ENCODE measurements around the gene TMEM218. TPM values are rescaled to one million over a fixed set of nuclear protein-coding genes. Genes with fewer than 3 reads are reported as not detected.

The TMEM218 gene
- total and polyA plus RNA-seq, 10 of the 15 experiments (the other 5 are each of a cell fraction or from before 2014, with no cell fraction given), result 11.2 to 50.3 (median 28.8) TPM

- TF ChIP-seq NFYA (IDR thresholded peaks at IDR 0.05; ENCODE audit: borderline replicate concordance, low read depth, low read length) (no peak), FOXM1 (IDR thresholded peaks at IDR 0.05; ENCODE audit: low read depth, low read length) (no peak), IRF5 (IDR thresholded peaks at IDR 0.05; ENCODE audit: borderline replicate concordance) (no peak)
These were observed 27.4 kb downstream of the TMEM218 start (continued) for GRCh38 chr11:125084057-125084416.

- ChIA-PET SMC1A (ENCODE audit: uncharacterized antibody, unreplicated experiment) (interaction anchor here (1.0 to 1.7 kb wide), 3 partner anchors 11 to 58 kb away, joined by 3 to 4 read pairs (median 3); no protein-coding TSS in a partner anchor), POLR2A (no interaction called here), CTCF (interaction anchor here (1.3 kb wide), 1 partner anchor 8 kb away, joined by 5 read pairs; no protein-coding TSS in a partner anchor), RAD21 (ENCODE audit: unreplicated experiment) (no interaction called here)
- H3K27me3 ChIP-seq (replicated peaks in 1 of 2; ENCODE audit: control insufficient read depth in 2 of 2, insufficient read depth in 2 of 2, low read length in 1 of 2), result no peaks in the 10 kb centered on the region
- H3K9ac ChIP-seq (ENCODE audit: control insufficient read depth, insufficient read depth, low read length), result no peak overlapping the region
- no peak for ATAC-seq
- intact Hi-C loops (cut with micrococcal nuclease; ENCODE audit: unreplicated experiment) (no loop called here), in situ Hi-C loops (cut with MboI) (no loop called here)
- no peak for TF ChIP-seq SMARCA5 (IDR thresholded peaks at IDR 0.05)
- no peak for TF ChIP-seq USF1 (IDR thresholded peaks at IDR 0.05; ENCODE audit: borderline replicate concordance, extremely low read length, insufficient read depth, low read depth, low read length)
- no peak for TF ChIP-seq ZNF622 (IDR thresholded peaks at IDR 0.05)
- TF ChIP-seq POLR2A (IDR thresholded peaks at IDR 0.05; ENCODE audit: low read depth, low read length), result no peak
- no peak for TF ChIP-seq DPF2 (IDR thresholded peaks at IDR 0.05)
- no peak for TF ChIP-seq TCF7 (IDR thresholded peaks at IDR 0.05; ENCODE audit: borderline replicate concordance)
- no peak for TF ChIP-seq WRNIP1 (IDR thresholded peaks at IDR 0.05; ENCODE audit: borderline replicate concordance, low read depth, low read length)
- no peak for TF ChIP-seq TARDBP (IDR thresholded peaks at IDR 0.05; ENCODE audit: borderline replicate concordance)
- TF ChIP-seq NR2C2 (IDR thresholded peaks at IDR 0.05; ENCODE audit: borderline replicate concordance, control insufficient read depth, insufficient read length, low read depth), result no peak
- no peak for FAIRE-seq
- no peaks in the 10 kb centered on the region for H3K4me1 ChIP-seq (ENCODE audit: control insufficient read depth, insufficient read depth, low read length)
- H3K9me3 ChIP-seq (replicated peaks; ENCODE audit: control insufficient read depth, insufficient read depth, low read length), result no peaks in the 10 kb centered on the region
- H3K4me3 ChIP-seq, result no peak overlapping the region
- H3K36me3 ChIP-seq (ENCODE audit: control insufficient read depth in 2 of 2, insufficient read depth in 2 of 2, low read length in 1 of 2), result peaks cover 0 to 2% of the 10 kb centered on the region in 2 experiments; a peak in 1 of 4 replicates
- no peaks in the 10 kb centered on the region for H4K20me1 ChIP-seq (ENCODE audit: control insufficient read depth, insufficient read depth)
- H3K79me2 ChIP-seq (ENCODE audit: control insufficient read depth, insufficient read depth, low read length), result no peaks in the 10 kb centered on the region
- no peak overlapping the region for H3K27ac ChIP-seq (ENCODE audit: control insufficient read depth, insufficient read depth)
- no peak for DNase-seq (ENCODE audit: low read depth, low spot score)
- H2AFZ ChIP-seq (ENCODE audit: control insufficient read depth, low read depth, low read length), result no peak overlapping the region
- H3K4me2 ChIP-seq (ENCODE audit: control insufficient read depth, insufficient read depth), result no peak overlapping the region
- 39% methylated on average over 11 of the region's 11 CpGs for WGBS (ENCODE audit: insufficient coverage, insufficient replicate concordance, low lambda C conversion rate, missing lambda C conversion rate)
- no TSS peak for BruUV-seq (replicated peaks)
These were observed 27.9 kb downstream of the TMEM218 start for GRCh38 chr11:125083312-125084056.
